ENCODE measurements around the gene SCGB3A2.
"Not testable (repeated sequence)": the region's sequence is repeated elsewhere in the genome, so short reads cannot be mapped to it uniquely, and the experiment has no call there.

DNA sequence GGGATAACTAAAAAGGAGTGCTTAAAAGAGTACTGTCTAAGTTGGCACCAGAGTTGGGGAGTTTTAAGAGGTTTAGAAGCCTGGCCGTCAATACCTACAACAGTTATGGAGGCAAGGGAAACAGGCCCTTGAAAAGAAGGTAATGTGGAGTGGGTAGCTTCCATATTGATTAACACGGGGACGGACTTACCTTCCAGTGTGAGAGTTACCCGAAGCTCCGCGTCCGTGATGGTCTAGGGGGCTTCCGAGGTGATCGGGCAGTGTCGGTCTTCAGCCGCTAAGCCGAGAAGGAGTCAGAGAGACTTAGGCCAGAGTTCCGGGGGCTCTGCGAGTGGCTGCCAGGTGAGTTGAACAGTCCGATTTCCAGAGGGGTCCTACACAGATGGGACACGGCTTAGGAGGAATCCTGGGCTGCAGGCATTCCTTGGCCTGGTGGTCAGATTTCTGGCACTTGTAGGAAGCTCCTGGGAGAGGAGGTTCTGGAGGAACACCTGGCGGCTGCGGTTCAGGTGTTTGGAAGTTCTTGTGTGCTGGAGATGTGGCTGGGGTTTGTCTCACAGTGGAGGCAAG is 6.4 kb upstream of the SCGB3A2 start:
- TF ChIP-seq YY1 (IDR thresholded peaks at IDR 0.05; ENCODE audit: insufficient read depth, insufficient read length); ZNF274 (IDR thresholded peaks at IDR 0.05; ENCODE audit: low read depth, low read length); SUZ12 (IDR thresholded peaks at IDR 0.05; ENCODE audit: extremely low read depth, insufficient read depth, insufficient read length): not testable (repeated sequence)
